Suppressor macrophage treated with lipopolysaccharide for 4 hours (primary cell): ENCODE results near the gene LMNTD2.
"Not testable (repeated sequence)": the region's sequence is repeated elsewhere in the genome, so short reads cannot be mapped to it uniquely, and the experiment has no call there.

Source experiments
- DNase-seq: peaks from one replicate; pipeline ENCODE4 v3.0.0-alpha.2; 2020

LMNTD2 gene

GRCh38 chr11:532527-532985 is 28.0 kb downstream of the LMNTD2 start:
- DNase-seq: no peak

GRCh38 chr11:531919-532526 is 28.5 kb downstream of the LMNTD2 start:
- no peak for DNase-seq

GRCh38 chr11:530960-531831 is 29.3 kb downstream of the LMNTD2 start:
- DNase-seq: no peak

- no peak for DNase-seq
Measured at GRCh38 chr11:529728-530411, 30.7 kb downstream of the LMNTD2 start.

GRCh38 chr11:528815-529727 is 31.5 kb downstream of the LMNTD2 start:
- DNase-seq: no peak

GRCh38 chr11:528166-528814 is 32.2 kb downstream of the LMNTD2 start:
- DNase-seq: no peak

- no peak for DNase-seq
Measured at GRCh38 chr11:526192-526591, 34.3 kb downstream of the LMNTD2 start.

- DNase-seq: no peak
Measured at GRCh38 chr11:521177-521688, 39.3 kb downstream of the LMNTD2 start.

GRCh38 chr11:520428-521176 is 39.9 kb downstream of the LMNTD2 start:
- DNase-seq: no peak

- DNase-seq: peak; percentile 97
Measured at GRCh38 chr11:518463-519202, 41.9 kb downstream of the LMNTD2 start.

GRCh38 chr11:516918-517685 is 43.4 kb downstream of the LMNTD2 start:
- DNase-seq: not testable (repeated sequence)

- DNase-seq: no peak
Measured at GRCh38 chr11:516400-516799, 44.1 kb downstream of the LMNTD2 start.

GRCh38 chr11:515131-515530 is 45.4 kb downstream of the LMNTD2 start:
- DNase-seq: no peak

GRCh38 chr11:514606-515005 is 45.9 kb downstream of the LMNTD2 start:
- no peak for DNase-seq

GRCh38 chr11:512761-513595 is 47.6 kb downstream of the LMNTD2 start:
- peak; percentile 27 for DNase-seq

- no peak for DNase-seq
Measured at GRCh38 chr11:508956-509355, 51.6 kb downstream of the LMNTD2 start.

- DNase-seq: no peak
Measured at GRCh38 chr11:507727-508515, 52.6 kb downstream of the LMNTD2 start.
